GM12878 (cell line): Measurements from ENCODE around the gene SOBP. TPM values are rescaled to one million over a fixed set of nuclear protein-coding genes. Genes with fewer than 3 reads are reported as not detected.
A peak's percentile ranks its signal among the peaks of the same experiment; 100 is the strongest.

ENCODE experiments used
- ATAC-seq: fragments of 200-7000 bp; cut with Tn5 transposase; 3 replicates; pipeline ENCODE4 v1.9.1; 2020; ENCODE audit warnings: mild to moderate bottlenecking, moderate library complexity
- BruUV-seq: library from RNA; stranded (reverse); fragments of 400-500 nt; replicated peaks from 2 replicates; lab custom pipeline; 2021; lab: Mats Ljungman, UMichigan
- CTCF ChIA-PET: fragments of 300-600 bp; sonication (Branson Sonifier 250); formaldehyde crosslinking; extraction: SDS; loops from one replicate; lab custom pipeline; 2021; ENCODE audit warnings: inconsistent platforms; lab: Yijun Ruan, JAX
- POLR2A ChIA-PET: fragments of 350-600 bp; formaldehyde crosslinking; extraction: SDS; loops from one replicate; lab custom pipeline; 2021; ENCODE audit warnings: inconsistent platforms; lab: Charles Lee
- RAD21 ChIA-PET: fragments of 300-600 bp; sonication (Branson Sonifier 250); formaldehyde crosslinking; loops from one replicate; lab custom pipeline; 2023; ENCODE audit warnings: antibody characterized with exemption; ENCODE audit not compliant: unreplicated experiment; lab: Charles Lee
- SMC1A ChIA-PET: fragments of 300-600 bp; sonication (Branson Sonifier 250); formaldehyde crosslinking; loops from one replicate; lab custom pipeline; 2023; ENCODE audit not compliant: unreplicated experiment, uncharacterized antibody; lab: Charles Lee
- DNase-seq: peaks from one replicate; pipeline ENCODE4 v3.0.0-alpha.2; 2011; ENCODE audit warnings: low read depth, low spot score
- FAIRE-seq: peaks from 3 replicates; lab custom pipeline; 2011; peaks lifted over from hg19 to GRCh38; lab: Jason Lieb, UNC
- H2AFZ ChIP-seq: 2 replicates; pipeline ENCODE4 v1.6.0; 2011; ENCODE audit warnings: low read depth, low read length, control low read depth; ENCODE audit not compliant: control insufficient read depth
- H3K27ac ChIP-seq: 2 replicates; pipeline ENCODE4 v1.5.1; 2011; ENCODE audit warnings: control low read depth; ENCODE audit not compliant: control insufficient read depth, insufficient read depth
- H3K27me3 ChIP-seq, 2 experiments: replicated peaks in 1 of 2; 2 replicates each; pipeline versions ENCODE4 v1.6.0 to v1.6.1; 2011; ENCODE audit warnings: low read length in 1 of 2; ENCODE audit not compliant: control insufficient read depth in 2 of 2, insufficient read depth in 2 of 2
- H3K36me3 ChIP-seq, 2 experiments: 2 replicates each; pipeline ENCODE4 v1.5.1; 2011; ENCODE audit warnings: low read length in 1 of 2; ENCODE audit not compliant: control insufficient read depth in 2 of 2, insufficient read depth in 2 of 2
- H3K4me1 ChIP-seq: 2 replicates; pipeline ENCODE4 v1.6.1; 2011; ENCODE audit warnings: mild to moderate bottlenecking, low read length, moderate library complexity, mixed read lengths; ENCODE audit not compliant: control insufficient read depth, insufficient read depth
- H3K4me2 ChIP-seq: 2 replicates; pipeline ENCODE4 v1.6.0; 2011; ENCODE audit warnings: control low read depth; ENCODE audit not compliant: control insufficient read depth, insufficient read depth
- H3K4me3 ChIP-seq: fragments of 200-600 bp; sonication (generic); 2 replicates; pipeline ENCODE4 v1.5.1; 2016
- H3K79me2 ChIP-seq: 2 replicates; pipeline ENCODE4 v1.6.0; 2011; ENCODE audit warnings: low read length; ENCODE audit not compliant: control insufficient read depth, insufficient read depth
- H3K9ac ChIP-seq: 2 replicates; pipeline ENCODE4 v1.8.0; 2011; ENCODE audit warnings: low read length, control low read depth, mixed read lengths; ENCODE audit not compliant: control insufficient read depth, insufficient read depth
- H3K9me3 ChIP-seq: replicated peaks from 3 replicates; pipeline ENCODE4 v1.5.1; 2011; ENCODE audit warnings: mild to moderate bottlenecking, low read length; ENCODE audit not compliant: control insufficient read depth, insufficient read depth
- H4K20me1 ChIP-seq: 2 replicates; pipeline ENCODE4 v1.6.0; 2011; ENCODE audit not compliant: control insufficient read depth, insufficient read depth
- ATF3 ChIP-seq: IDR thresholded peaks from 2 replicates; pipeline ENCODE4 v1.6.1; 2011; ENCODE audit warnings: low read depth, mild to moderate bottlenecking, low read length, moderate library complexity, borderline replicate concordance; ENCODE audit errors: extremely low read depth
- ATF7 ChIP-seq: fragments of 450-650 bp; IDR thresholded peaks from 2 replicates; pipeline ENCODE4 v1.6.1; 2016; ENCODE audit warnings: low read depth, mild to moderate bottlenecking
- CBX5 ChIP-seq: sonication (generic); IDR thresholded peaks from 2 replicates; pipeline ENCODE4 v1.6.1; 2016; ENCODE audit warnings: low read depth, moderate library complexity, mild to moderate bottlenecking, inconsistent platforms
- POU2F2 ChIP-seq: IDR thresholded peaks from 3 replicates; pipeline ENCODE4 v1.6.1; 2011; ENCODE audit warnings: low read depth, mild to moderate bottlenecking, low read length, borderline replicate concordance
- SMAD1 ChIP-seq: fragments of 450-650 bp; IDR thresholded peaks from 2 replicates; pipeline ENCODE4 v1.6.1; 2018; ENCODE audit warnings: mild to moderate bottlenecking, low read depth; ENCODE audit not compliant: partially characterized antibody
- SMARCA5 ChIP-seq: fragments of 450-650 bp; IDR thresholded peaks from 2 replicates; pipeline ENCODE4 v1.6.1; 2017; ENCODE audit warnings: mild to moderate bottlenecking
- SP1 ChIP-seq: IDR thresholded peaks from one replicate; pipeline ENCODE4 v1.6.1; 2011; ENCODE audit warnings: low read depth, low read length
- ZNF384 ChIP-seq: IDR thresholded peaks from 2 replicates; pipeline ENCODE4 v1.6.1; 2012; ENCODE audit warnings: low read depth, mild to moderate bottlenecking, low read length, improper control_type of control experiment, borderline replicate concordance
- WGBS: methylation state at CpG from one replicate; pipeline ENCODE4 v1.1.6; 2016; ENCODE audit warnings: low lambda C conversion rate; ENCODE audit not compliant: insufficient replicate concordance, insufficient coverage; ENCODE audit errors: missing lambda C conversion rate; 5-methylcytosine and 5-hydroxymethylcytosine counted together
- in situ Hi-C: fragments of 300-500 bp; cut with MboI; formaldehyde crosslinking; loops from 9 replicates; pipeline ENCODE4 v1.14.3; 2018; ENCODE audit warnings: mixed read lengths
- intact Hi-C: fragments of 100-400 bp; cut with micrococcal nuclease; formaldehyde crosslinking; loops from one replicate; pipeline ENCODE4 v1.14.2; 2022; ENCODE audit not compliant: unreplicated experiment
- polyA plus RNA-seq, 11 experiments: library from polyadenylated mRNA; depleted of rRNA in 4 of 11; unstranded in 6 of 11; stranded (reverse) in 5 of 11; fragments of >200 nt; fragmentation: Nextera tagmentation in 4 of 11; fragmentation: Illumina TruSeq in 1 of 11; extraction: Ambion mirVana in 4 of 11; extraction: Trizol in 1 of 11; gene quantifications; 1 replicate in 1 of 11; 2 replicates in 10 of 11; pipeline versions ENCODE4 v1.2.1 to v1.2.3, GENCODE V29; 2011 to 2016; ENCODE audit warnings: inconsistent platforms in 2 of 11, missing spikeins in 2 of 11, low read depth in 1 of 11
- total RNA-seq, 4 experiments: library from RNA; depleted of rRNA in 3 of 4; stranded (reverse); fragments of >200 nt in 3 of 4; fragmentation: Illumina TruSeq in 1 of 4; extraction: Trizol in 1 of 4; gene quantifications; 2 replicates each; pipeline versions ENCODE4 v1.2.1 to v1.2.3, GENCODE V29; 2013 to 2021

Gene SOBP
- total and polyA plus RNA-seq, 10 of the 15 experiments (the other 5 are each of a cell fraction or from before 2014, with no cell fraction given): 0.49 to 1.9 (median 0.78) TPM

DNA sequence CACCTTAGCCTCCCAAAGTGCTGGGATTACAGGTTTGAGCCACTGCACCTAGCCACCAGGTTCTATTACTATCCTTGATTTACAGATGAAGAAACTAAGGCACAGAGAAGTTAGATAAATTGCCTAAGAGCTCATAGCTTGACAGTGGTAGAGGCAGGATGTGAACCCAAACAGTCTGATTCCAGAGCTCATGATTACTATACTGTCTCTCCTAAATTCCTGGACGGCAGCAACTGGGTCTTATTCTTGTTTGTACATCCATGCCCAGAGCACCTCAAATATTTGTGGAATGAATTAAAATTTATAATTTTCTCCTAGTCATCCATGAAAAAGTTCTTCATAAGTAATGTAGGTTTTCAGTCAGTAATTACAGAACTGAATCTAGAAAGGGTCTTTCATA, 45.6 kb upstream of the SOBP start (continued):
- TF ChIP-seq SP1 (no peak), SMAD1 (no peak), ZNF384 (no peak), ATF3 (no peak), SMARCA5 (no peak), ATF7 (no peak)

GRCh38 chr6:107447663-107448216, 42.2 kb upstream of the SOBP start:
- ATAC-seq (no peak), DNase-seq (no peak)
- in situ Hi-C loops: no loop called here
- Histone ChIP-seq H2AFZ (no peak overlapping the region), H3K4me1 (no peaks in the 10 kb centered on the region), H3K9ac (no peak overlapping the region), H3K4me2 (no peak overlapping the region), H3K4me3 (no peak overlapping the region), H4K20me1 (no peaks in the 10 kb centered on the region)
- CTCF ChIA-PET: interaction anchor here (1.0 kb wide), 1 partner anchor 12 kb away, joined by 4 read pairs; the partner anchor contains the start of gene PDSS2
- TF ChIP-seq POU2F2: no peak
- peak; percentile 80; the same call in 1 of the 2 replicates for TF ChIP-seq CBX5
- TF ChIP-seq, all 136 proteins: peak for 1
- no peaks in the 10 kb centered on the region for H3K27me3 ChIP-seq
- no peak for FAIRE-seq
- peaks cover 9% of the 10 kb centered on the region; the same call in 2 of the 3 replicates for H3K9me3 ChIP-seq
- H3K36me3 ChIP-seq: 0 out of 4 replicates have a peak, but pooled peaks cover 0 to 2% of the 10 kb centered on the region in 2 experiments
- ChIA-PET POLR2A (no interaction called here), SMC1A (no interaction called here), RAD21 (no interaction called here)
- BruUV-seq: no TSS peak
- intact Hi-C loops: loop anchor here (10.0 kb wide), 1 partner anchor 607 kb away; no protein-coding TSS in a partner anchor
- H3K27ac ChIP-seq: no peak overlapping the region
- H3K79me2 ChIP-seq: no peaks in the 10 kb centered on the region
- 95% methylated on average over 2 of the region's 2 CpGs for WGBS
